ENCODE results near the gene UBE3D. TPM values are rescaled to one million over a fixed set of nuclear protein-coding genes. Genes with fewer than 3 reads are reported as not detected.

Gene UBE3D
- total RNA-seq, 4 donors from 2014 or later, result 4.9 to 12.1 (median 10.0) TPM

DNA sequence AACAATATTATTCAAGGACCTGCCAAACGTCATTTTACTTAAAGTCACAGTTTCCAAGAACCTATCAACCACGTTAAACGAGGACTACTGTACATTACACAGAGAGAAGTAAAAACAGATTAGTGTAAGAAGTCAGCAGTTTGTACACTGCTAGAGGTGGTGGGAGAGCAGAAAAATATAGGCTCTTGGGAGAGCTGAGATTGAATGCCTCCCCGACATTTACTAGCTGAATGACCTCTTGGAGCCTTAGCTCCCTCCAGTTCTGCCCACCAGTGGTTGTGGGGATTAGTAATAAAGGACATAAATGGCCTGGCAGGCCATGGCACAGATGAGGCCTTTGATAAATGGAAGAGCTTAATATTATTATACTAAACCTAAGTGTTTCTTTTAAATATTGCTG, 161.4 kb downstream of the UBE3D start:
- TF ChIP-seq, protein P1, sequence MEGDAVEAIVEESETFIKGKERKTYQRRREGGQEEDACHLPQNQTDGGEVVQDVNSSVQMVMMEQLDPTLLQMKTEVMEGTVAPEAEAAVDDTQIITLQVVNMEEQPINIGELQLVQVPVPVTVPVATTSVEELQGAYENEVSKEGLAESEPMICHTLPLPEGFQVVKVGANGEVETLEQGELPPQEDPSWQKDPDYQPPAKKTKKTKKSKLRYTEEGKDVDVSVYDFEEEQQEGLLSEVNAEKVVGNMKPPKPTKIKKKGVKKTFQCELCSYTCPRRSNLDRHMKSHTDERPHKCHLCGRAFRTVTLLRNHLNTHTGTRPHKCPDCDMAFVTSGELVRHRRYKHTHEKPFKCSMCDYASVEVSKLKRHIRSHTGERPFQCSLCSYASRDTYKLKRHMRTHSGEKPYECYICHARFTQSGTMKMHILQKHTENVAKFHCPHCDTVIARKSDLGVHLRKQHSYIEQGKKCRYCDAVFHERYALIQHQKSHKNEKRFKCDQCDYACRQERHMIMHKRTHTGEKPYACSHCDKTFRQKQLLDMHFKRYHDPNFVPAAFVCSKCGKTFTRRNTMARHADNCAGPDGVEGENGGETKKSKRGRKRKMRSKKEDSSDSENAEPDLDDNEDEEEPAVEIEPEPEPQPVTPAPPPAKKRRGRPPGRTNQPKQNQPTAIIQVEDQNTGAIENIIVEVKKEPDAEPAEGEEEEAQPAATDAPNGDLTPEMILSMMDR (IDR thresholded peaks at IDR 0.05; ENCODE audit: low read depth), result no peak

DNA sequence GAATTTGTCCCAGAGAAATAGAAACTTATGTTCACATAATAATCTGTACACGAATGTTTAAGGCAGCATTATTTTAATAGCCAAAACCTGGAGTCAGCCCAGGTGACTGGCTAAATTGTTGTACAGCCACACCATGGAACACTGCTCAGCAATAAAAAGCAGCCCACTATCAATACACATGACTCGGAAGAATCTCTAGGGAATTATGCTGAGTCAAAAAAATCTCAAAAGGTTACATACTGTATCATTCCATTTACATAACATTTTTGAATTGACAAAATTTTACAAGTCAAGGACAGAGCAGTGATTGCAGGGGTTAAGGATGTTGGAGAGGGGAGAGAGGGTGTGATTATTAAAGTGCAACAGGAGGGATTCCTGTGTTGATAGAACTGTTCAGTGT, 163.4 kb downstream of the UBE3D start:
- TF ChIP-seq, protein P1 (IDR thresholded peaks at IDR 0.05; ENCODE audit: low read depth), result no peak

DNA sequence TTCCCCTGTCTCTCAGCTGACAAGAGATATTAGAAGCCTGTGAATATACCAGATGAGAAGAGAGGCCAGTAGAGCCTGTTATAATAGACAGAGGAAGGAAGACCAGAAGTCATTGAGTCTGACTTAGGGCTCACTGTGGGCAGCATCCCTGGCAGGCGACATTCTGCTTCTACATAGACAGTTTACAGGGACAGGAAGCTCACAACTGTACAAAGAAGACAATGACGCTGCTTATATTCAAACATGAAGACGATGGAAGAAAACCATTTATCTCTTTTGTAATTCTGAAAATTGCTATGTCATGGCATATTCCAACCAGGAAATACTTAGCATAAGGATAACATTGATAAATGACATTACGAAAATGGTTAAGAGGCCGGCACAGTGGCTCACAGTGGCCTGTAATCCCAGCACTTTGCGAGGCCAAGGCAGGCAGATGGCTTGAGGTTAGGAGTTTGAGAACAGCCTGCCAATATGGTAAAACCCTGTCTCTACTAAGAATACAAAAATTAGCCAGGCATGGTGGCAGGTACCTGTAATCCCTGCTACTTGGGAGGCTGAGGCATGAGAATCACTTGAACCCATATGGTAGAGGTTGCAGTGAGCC, 170.9 kb downstream of the UBE3D start:
- TF ChIP-seq, protein P1 (IDR thresholded peaks at IDR 0.05; ENCODE audit: low read depth), result no peak

DNA sequence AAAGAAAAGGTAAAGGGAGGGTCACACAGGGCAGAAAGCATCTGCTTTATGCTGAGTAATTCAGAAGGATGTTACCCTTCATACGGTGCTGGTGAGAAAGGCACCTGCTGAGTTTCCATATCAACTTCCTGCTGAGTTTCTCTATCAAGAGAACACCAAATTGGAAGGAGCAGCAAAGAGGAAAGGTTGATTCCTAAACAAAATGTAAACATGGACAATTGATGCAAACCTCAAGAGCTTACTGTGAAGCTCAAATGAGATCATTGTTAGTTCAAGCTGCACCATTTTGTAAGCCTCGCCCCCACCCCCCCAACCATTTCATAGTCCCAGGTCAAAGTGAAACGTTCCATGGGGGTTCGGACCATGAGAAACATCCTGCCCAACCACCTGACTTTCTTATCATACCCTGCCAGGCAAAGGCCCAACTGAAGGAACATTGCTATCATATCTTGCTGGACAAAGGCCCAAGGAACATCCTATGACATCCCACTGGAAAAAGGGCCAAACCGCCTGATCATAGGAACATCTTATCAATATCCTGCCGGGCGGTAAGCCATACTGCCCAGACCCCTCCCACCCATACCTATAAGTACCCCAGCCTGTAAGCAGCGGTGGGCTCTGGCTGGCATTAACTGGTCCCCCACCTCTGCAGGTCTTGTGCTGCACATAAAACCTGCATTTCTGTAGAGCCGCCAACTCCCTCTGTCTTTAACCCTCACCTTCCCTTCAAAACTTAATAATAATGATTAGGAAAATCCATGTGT, 171.6 kb downstream of the UBE3D start:
- TF ChIP-seq, protein P1 (IDR thresholded peaks at IDR 0.05; ENCODE audit: low read depth), result no peak

DNA sequence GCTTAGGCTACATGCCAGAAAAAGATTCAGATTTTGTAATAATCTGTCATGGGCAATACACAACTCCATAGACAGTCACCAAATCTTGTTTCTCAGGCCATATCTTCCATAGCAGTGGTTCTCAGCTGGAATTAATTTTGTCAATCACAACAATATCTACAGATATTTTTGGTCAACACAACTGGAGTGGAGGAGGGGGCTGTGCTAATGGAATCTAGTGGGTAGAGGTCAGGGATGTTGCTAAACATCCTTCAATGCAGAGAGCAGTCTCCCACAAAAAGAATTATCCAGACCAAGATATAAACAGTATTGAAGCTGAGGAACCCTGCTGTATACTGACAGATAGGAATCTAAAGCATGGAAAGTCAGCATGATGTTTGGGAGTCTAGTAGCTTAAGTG, 174.6 kb downstream of the UBE3D start:
- TF ChIP-seq, protein P1 (IDR thresholded peaks at IDR 0.05; ENCODE audit: low read depth), result no peak

DNA sequence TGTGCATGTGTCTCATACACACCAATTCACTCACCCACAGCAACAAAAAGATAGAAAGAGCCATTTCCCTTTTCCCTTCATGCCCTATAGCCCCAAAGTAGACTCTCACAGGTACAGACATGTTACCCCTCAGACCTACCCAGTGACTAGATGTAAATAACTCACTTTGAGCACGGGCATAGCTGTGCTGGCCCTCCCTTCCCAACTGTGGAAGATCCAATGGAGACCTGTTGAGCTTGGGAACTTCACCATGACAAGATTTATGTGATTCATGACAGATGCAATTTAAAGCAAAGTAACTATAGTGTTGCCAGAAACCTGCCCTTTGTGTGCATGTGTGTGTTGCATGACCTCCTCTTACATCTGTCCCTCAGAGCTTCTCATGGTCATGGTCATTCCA, 175.4 kb downstream of the UBE3D start:
- TF ChIP-seq, protein P1 (IDR thresholded peaks at IDR 0.05; ENCODE audit: low read depth), result no peak

DNA sequence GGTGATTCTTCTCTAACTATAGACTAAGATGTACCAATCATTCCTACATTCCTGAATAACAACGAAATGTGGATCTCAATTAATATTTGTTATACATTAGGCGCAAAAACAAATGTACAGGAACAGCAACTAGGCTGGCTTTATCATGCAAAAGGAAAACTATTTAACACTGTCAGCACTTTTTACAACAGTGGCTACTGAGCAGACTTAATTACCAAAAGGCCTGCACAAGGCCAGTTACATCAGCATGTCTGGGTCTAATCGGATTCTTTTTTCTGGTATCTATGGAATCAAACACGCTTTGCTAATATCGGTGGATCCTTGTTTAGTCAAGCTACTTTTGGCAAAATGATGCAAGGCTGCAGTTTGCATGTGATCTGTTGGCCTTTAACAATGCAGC, 176.5 kb downstream of the UBE3D start:
- TF ChIP-seq, protein P1 (IDR thresholded peaks at IDR 0.05; ENCODE audit: low read depth), result no peak
